ENCODE measurements around the gene MAB21L3. TPM values are rescaled to one million over a fixed set of nuclear protein-coding genes. Genes with fewer than 3 reads are reported as not detected.

MAB21L3 gene
- total RNA-seq, 2 donors from 2014 or later, result not detected

DNA sequence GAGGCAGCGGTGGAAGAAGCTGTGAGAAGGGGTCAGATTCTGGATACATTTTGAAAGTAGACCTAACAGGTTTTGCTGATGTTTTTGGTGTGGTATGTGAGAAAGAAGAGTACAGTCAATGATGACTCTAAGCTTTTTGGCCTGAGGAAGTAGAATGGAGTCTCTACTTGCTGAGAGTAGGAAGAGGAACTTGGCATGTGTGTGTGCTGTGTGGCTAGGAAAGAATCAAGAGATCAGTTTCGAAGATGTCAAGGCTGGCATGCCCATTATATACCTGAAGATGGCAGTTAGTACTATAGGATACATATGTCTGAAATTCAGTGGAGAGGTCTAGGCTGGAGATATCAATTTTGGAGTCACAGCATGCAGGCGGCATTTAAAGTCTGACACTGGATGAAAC is 64.4 kb downstream of the MAB21L3 start:
- TF ChIP-seq, protein P1, sequence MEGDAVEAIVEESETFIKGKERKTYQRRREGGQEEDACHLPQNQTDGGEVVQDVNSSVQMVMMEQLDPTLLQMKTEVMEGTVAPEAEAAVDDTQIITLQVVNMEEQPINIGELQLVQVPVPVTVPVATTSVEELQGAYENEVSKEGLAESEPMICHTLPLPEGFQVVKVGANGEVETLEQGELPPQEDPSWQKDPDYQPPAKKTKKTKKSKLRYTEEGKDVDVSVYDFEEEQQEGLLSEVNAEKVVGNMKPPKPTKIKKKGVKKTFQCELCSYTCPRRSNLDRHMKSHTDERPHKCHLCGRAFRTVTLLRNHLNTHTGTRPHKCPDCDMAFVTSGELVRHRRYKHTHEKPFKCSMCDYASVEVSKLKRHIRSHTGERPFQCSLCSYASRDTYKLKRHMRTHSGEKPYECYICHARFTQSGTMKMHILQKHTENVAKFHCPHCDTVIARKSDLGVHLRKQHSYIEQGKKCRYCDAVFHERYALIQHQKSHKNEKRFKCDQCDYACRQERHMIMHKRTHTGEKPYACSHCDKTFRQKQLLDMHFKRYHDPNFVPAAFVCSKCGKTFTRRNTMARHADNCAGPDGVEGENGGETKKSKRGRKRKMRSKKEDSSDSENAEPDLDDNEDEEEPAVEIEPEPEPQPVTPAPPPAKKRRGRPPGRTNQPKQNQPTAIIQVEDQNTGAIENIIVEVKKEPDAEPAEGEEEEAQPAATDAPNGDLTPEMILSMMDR (IDR thresholded peaks at IDR 0.05), result no peak
- ATAC-seq (ENCODE audit: insufficient number of reproducible peaks, low FRiP score, low read depth), result no peak
- H3K36me3 ChIP-seq, result no peaks in the 10 kb centered on the region

GRCh38 chr1:116176306-116176789 is 65.1 kb downstream of the MAB21L3 start:
- TF ChIP-seq, protein P1 (IDR thresholded peaks at IDR 0.05), result no peak
- H3K27ac ChIP-seq, result no peak overlapping the region
- DNase-seq (ENCODE audit: low spot score) (no peak), ATAC-seq (ENCODE audit: insufficient number of reproducible peaks, low FRiP score, low read depth) (no peak)
- H3K4me1 ChIP-seq (ENCODE audit: control insufficient read depth in 1 of 2, low read depth in 2 of 2), result no peaks in the 10 kb centered on the region
- no peaks in the 10 kb centered on the region for H3K36me3 ChIP-seq
- no peaks in the 10 kb centered on the region for H3K27me3 ChIP-seq (replicated peaks; ENCODE audit: insufficient read depth)
- H3K9me3 ChIP-seq, result no peaks in the 10 kb centered on the region
- H3K4me3 ChIP-seq, result no peak overlapping the region

More for the DNA sequence above, 64.4 kb downstream of the MAB21L3 start:
- Histone ChIP-seq H3K9me3 (no peaks in the 10 kb centered on the region), H3K4me3 (no peak overlapping the region), H3K27ac (no peak overlapping the region), H3K27me3 (replicated peaks; ENCODE audit: insufficient read depth) (no peaks in the 10 kb centered on the region), H3K4me1 (ENCODE audit: control insufficient read depth in 1 of 2, low read depth in 2 of 2) (no peaks in the 10 kb centered on the region)
- DNase-seq (ENCODE audit: low spot score), result no peak

- H3K27ac ChIP-seq, result no peak overlapping the region
- no peak for ATAC-seq (ENCODE audit: insufficient number of reproducible peaks, low FRiP score, low read depth)
- no peaks in the 10 kb centered on the region for H3K4me1 ChIP-seq (ENCODE audit: control insufficient read depth in 1 of 2, low read depth in 2 of 2)
- H3K36me3 ChIP-seq, result no peaks in the 10 kb centered on the region
- no peak for DNase-seq (ENCODE audit: low spot score)
- H3K4me3 ChIP-seq, result no peak overlapping the region
- no peaks in the 10 kb centered on the region for H3K27me3 ChIP-seq (replicated peaks; ENCODE audit: insufficient read depth)
- TF ChIP-seq, protein P1 (IDR thresholded peaks at IDR 0.05), result no peak
- H3K9me3 ChIP-seq, result no peaks in the 10 kb centered on the region
Observed at GRCh38 chr1:116177861-116178260, 66.7 kb downstream of the MAB21L3 start.

DNA sequence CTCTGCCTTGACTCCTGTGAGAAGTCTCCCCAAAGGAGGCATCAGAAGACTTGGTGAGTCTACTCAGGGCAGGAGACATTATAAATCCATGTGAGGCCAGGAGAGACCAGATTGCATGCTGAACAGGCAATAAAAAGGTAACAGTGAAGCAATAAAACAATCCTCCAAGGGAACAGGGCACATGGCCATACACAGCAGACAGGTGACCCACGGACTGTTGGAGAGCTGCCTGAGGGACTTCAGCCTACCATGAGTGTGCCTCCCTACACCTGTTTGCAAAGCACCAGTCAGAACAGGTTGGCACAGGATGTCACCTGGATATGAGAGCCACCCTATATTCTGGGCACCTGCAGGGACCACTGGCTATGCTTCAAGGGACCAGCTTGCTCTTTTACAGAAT is 67.6 kb downstream of the MAB21L3 start:
- TF ChIP-seq, protein P1 (IDR thresholded peaks at IDR 0.05), result no peak
- DNase-seq (ENCODE audit: low spot score), result no peak
- H3K27me3 ChIP-seq (replicated peaks; ENCODE audit: insufficient read depth), result no peaks in the 10 kb centered on the region
- no peak for ATAC-seq (ENCODE audit: insufficient number of reproducible peaks, low FRiP score, low read depth)
- no peaks in the 10 kb centered on the region for H3K9me3 ChIP-seq
- no peak overlapping the region for H3K27ac ChIP-seq
- no peaks in the 10 kb centered on the region for H3K36me3 ChIP-seq
- no peaks in the 10 kb centered on the region for H3K4me1 ChIP-seq (ENCODE audit: control insufficient read depth in 1 of 2, low read depth in 2 of 2)
- no peak overlapping the region for H3K4me3 ChIP-seq

GRCh38 chr1:116179419-116179818 is 68.2 kb downstream of the MAB21L3 start:
- Histone ChIP-seq H3K4me3 (no peak overlapping the region), H3K27ac (no peak overlapping the region), H3K9me3 (no peaks in the 10 kb centered on the region), H3K27me3 (replicated peaks; ENCODE audit: insufficient read depth) (no peaks in the 10 kb centered on the region), H3K36me3 (no peaks in the 10 kb centered on the region), H3K4me1 (ENCODE audit: control insufficient read depth in 1 of 2, low read depth in 2 of 2) (no peaks in the 10 kb centered on the region)
- ATAC-seq (ENCODE audit: insufficient number of reproducible peaks, low FRiP score, low read depth), result no peak
- TF ChIP-seq, protein P1 (IDR thresholded peaks at IDR 0.05), result no peak
- no peak for DNase-seq (ENCODE audit: low spot score)

Data from thoracic aorta (tissue), 2 donors.